DND-41 (cell line): ENCODE measurements around the gene GFOD2.

Experiments
- ATAC-seq: fragments of 200-7000 bp; cut with Tn5 transposase; 3 replicates; pipeline ENCODE4 v1.9.1; 2021; ENCODE audit warnings: low read depth; ENCODE audit not compliant: insufficient read depth
- DNase-seq: peaks from one replicate; pipeline ENCODE4 v3.0.0-alpha.2; 2020
- H2AFZ ChIP-seq: 2 replicates; pipeline ENCODE4 v1.6.0; 2012; ENCODE audit warnings: low read depth, low read length
- H3K27ac ChIP-seq: 2 replicates; pipeline ENCODE4 v1.5.1; 2012; ENCODE audit warnings: low read length, inconsistent platforms
- H3K27me3 ChIP-seq: fragments of 200-600 bp; sonication (generic); 2 replicates; pipeline ENCODE4 v1.6.0; 2012; ENCODE audit warnings: low read length, mild to moderate bottlenecking, inconsistent platforms; ENCODE audit not compliant: insufficient read depth, poor library complexity
- H3K36me3 ChIP-seq: 2 replicates; pipeline ENCODE4 v1.5.1; 2012; ENCODE audit warnings: low read length, inconsistent platforms; ENCODE audit not compliant: insufficient read depth
- H3K4me1 ChIP-seq: 2 replicates; pipeline ENCODE4 v1.5.1; 2012; ENCODE audit warnings: mild to moderate bottlenecking, low read length; ENCODE audit not compliant: insufficient read depth
- H3K4me2 ChIP-seq: 2 replicates; pipeline ENCODE4 v1.6.0; 2012; ENCODE audit warnings: mild to moderate bottlenecking, moderate library complexity, low read length, inconsistent platforms; ENCODE audit not compliant: insufficient read depth
- H3K4me3 ChIP-seq, 2 experiments: fragments of 200-600 bp in 1 of 2; shearing (Covaris generic) in 1 of 2; 2 replicates each; pipeline ENCODE4 v1.5.1; 2012 to 2016; ENCODE audit warnings: inconsistent platforms in 2 of 2, low read length in 2 of 2, mild to moderate bottlenecking in 2 of 2, low read depth in 1 of 2, moderate library complexity in 1 of 2
- H3K79me2 ChIP-seq: 2 replicates; pipeline ENCODE4 v1.6.0; 2012; ENCODE audit warnings: low read length, inconsistent platforms; ENCODE audit not compliant: insufficient read depth
- H3K9ac ChIP-seq: 2 replicates; pipeline ENCODE4 v1.6.0; 2012; ENCODE audit warnings: low read depth, mild to moderate bottlenecking, inconsistent platforms, low read length, moderate library complexity
- H3K9me3 ChIP-seq: 2 replicates; pipeline ENCODE4 v1.5.1; 2012; ENCODE audit warnings: low read length, moderate library complexity, mild to moderate bottlenecking, inconsistent platforms; ENCODE audit not compliant: insufficient read depth, severe bottlenecking
- H4K20me1 ChIP-seq: 2 replicates; pipeline ENCODE4 v1.6.0; 2012; ENCODE audit warnings: low read length; ENCODE audit not compliant: insufficient read depth
- EZH2 ChIP-seq: IDR thresholded peaks from 3 replicates; pipeline ENCODE4 v1.6.1; 2012; ENCODE audit warnings: borderline replicate concordance, low read depth, mild to moderate bottlenecking, moderate library complexity, low read length, inconsistent platforms; ENCODE audit not compliant: severe bottlenecking
- TF ChIP-seq, protein P1 (sequence below): IDR thresholded peaks from 2 replicates; pipeline ENCODE4 v1.5.1; 2012; ENCODE audit warnings: borderline replicate concordance, low read length, moderate library complexity, mild to moderate bottlenecking; ENCODE audit not compliant: poor library complexity, severe bottlenecking; ENCODE audit errors: extremely low read depth

Gene GFOD2

DNA sequence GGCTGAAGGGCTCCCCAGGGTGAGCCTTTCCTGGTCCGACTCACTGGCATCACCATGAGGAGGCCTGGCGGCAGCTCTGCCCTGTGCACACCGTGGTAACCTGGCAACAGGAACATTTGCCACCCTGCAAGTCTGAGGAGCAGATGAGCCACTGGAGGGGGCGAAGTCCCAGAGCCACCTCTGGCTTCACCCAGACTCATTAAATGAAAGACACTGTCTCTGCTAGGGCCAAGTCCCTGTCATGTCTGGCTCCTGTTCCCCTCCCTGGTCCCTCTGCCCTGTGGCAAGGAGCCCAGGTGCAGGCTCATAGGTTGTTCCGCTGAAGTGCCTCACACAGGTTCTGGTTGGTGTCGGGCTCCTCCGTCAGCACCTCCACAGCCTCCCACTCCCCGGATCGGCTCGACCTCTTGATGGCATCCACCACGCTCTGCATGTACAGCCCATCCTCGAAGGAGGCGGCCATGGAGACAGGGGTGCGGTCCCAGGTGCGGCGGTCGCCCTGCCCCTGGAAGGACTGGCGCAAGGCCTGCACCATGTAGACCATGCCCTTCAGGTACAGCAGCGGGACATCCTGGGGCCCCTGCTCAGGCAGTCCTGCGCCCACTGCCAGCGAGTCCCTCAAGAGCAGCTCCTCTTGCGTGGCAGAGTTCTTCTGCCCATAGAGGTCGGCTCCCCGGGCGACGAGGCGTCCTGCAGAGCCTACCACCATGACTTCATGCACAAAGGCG lies 44.1 kb downstream of the GFOD2 start:
- TF ChIP-seq, protein P1, sequence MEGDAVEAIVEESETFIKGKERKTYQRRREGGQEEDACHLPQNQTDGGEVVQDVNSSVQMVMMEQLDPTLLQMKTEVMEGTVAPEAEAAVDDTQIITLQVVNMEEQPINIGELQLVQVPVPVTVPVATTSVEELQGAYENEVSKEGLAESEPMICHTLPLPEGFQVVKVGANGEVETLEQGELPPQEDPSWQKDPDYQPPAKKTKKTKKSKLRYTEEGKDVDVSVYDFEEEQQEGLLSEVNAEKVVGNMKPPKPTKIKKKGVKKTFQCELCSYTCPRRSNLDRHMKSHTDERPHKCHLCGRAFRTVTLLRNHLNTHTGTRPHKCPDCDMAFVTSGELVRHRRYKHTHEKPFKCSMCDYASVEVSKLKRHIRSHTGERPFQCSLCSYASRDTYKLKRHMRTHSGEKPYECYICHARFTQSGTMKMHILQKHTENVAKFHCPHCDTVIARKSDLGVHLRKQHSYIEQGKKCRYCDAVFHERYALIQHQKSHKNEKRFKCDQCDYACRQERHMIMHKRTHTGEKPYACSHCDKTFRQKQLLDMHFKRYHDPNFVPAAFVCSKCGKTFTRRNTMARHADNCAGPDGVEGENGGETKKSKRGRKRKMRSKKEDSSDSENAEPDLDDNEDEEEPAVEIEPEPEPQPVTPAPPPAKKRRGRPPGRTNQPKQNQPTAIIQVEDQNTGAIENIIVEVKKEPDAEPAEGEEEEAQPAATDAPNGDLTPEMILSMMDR, result no peak
- no peak for TF ChIP-seq EZH2
- DNase-seq (no peak), ATAC-seq (no peak)
- no peak overlapping the region for H3K4me3 ChIP-seq
- no peaks in the 10 kb centered on the region for H3K27me3 ChIP-seq
- H3K79me2 ChIP-seq, result no peaks in the 10 kb centered on the region
- H2AFZ ChIP-seq, result no peak overlapping the region
- H4K20me1 ChIP-seq, result no peaks in the 10 kb centered on the region; the same call in 1 of the 2 replicates
- peaks cover 21% of the 10 kb centered on the region; the same call in 1 of the 2 replicates for H3K36me3 ChIP-seq
- H3K9ac ChIP-seq, result no peak overlapping the region
- H3K27ac ChIP-seq, result no peak overlapping the region
- no peaks in the 10 kb centered on the region for H3K9me3 ChIP-seq
- no peak overlapping the region for H3K4me2 ChIP-seq
- no peaks in the 10 kb centered on the region for H3K4me1 ChIP-seq

DNA sequence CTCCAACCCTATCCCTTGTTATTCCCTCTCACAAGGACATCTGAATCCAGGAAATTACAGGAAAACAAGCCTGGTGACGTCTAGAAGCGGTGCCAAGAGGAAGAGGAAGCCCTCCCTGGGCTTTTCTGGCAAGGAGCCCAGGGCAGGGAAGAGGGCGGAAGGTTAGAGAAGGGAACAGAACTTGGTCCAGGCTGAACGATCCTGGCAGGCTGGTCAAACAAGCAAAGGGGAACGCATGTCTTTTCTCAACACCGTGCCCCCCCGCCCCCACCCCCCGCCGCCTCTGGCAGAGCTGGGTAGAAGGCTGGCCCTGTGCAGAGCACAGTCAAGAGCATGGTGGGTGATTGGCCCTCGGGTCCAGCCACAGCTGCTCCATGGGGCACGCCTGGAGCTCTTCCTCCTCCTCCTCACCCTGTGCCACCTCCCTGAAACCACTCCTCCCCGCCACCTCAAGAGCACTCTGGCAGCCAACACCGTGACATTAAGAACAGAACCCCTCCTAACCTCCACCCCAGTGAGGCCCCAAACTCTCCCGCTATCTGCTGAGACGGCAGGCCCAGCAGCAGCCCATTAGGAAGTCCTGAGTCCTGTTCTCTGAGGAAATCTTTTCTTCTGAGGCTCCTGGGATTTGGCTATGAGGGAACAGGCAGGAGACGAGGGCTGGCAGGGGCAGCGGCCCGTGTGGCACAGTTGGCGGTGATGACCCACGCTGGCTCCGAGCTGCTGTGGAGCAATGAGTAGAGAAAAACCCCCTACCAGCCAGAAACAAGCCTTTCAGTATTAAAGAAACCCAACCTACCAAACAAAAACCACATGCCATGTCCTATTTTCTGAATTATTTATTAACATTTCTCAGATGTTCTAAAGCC lies 45.2 kb downstream of the GFOD2 start:
- Histone ChIP-seq H3K27me3 (no peaks in the 10 kb centered on the region), H3K9me3 (no peaks in the 10 kb centered on the region), H2AFZ (no peak overlapping the region), H3K4me2 (no peak overlapping the region), H3K4me3 (no peak overlapping the region), H3K36me3 (peaks cover 21% of the 10 kb centered on the region; the same call in 1 of the 2 replicates), H4K20me1 (no peaks in the 10 kb centered on the region; the same call in 1 of the 2 replicates), H3K9ac (no peak overlapping the region), H3K79me2 (no peaks in the 10 kb centered on the region), H3K4me1 (no peaks in the 10 kb centered on the region), H3K27ac (no peak overlapping the region)
- TF ChIP-seq, protein P1, result no peak
- no peak for TF ChIP-seq EZH2
- no peak for ATAC-seq
- DNase-seq, result no peak

DNA sequence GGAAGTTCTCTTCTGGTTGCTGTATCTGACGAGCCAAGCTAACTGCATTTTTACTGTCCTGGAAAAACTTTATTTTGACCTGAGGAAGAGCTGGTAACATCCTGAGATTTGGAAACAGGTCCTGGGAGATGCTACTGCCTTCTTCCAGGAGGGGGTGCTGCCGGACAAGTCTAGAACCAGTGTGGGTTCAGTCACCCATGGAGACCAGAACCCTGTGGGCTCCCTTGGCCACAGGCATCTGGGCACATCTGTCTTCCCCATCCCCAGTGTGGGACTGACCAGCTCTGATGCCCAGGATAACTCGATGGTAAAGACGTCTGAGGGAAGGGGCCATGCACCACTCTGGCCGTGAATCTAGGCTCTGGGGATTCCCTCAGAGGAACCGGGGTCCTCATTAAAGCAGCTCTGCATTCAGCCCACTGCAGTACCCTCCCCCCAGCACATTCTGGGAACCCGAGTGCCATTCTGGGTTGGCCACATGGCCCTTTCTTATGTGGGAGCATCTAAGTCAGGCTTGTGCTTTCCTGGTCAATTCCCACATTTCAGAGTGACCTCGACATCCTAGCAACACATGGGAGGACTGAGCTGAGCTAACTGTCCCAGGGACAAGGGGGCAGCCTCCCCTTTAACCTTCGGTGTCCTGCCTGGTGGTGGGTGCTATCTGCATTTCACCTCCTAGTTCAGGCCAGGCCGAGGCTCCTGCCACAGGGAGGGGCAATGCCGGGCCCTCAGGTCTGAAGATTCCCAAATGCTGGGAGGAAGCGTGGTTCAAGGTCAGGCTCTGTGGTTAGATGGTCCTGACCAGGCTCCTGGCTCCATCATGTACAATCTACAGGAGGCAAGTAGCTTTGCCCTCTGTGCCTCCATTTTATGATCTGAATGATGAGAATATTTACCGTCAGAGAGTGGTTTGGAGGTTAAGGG lies 46.1 kb downstream of the GFOD2 start:
- H4K20me1 ChIP-seq, result no peaks in the 10 kb centered on the region; the same call in 1 of the 2 replicates
- peaks cover under 1% of the 10 kb centered on the region; the same call in 1 of the 2 replicates for H3K4me1 ChIP-seq
- H3K79me2 ChIP-seq, result no peaks in the 10 kb centered on the region
- TF ChIP-seq, protein P1, result peak; percentile 73
- no peak for TF ChIP-seq EZH2
- no peaks in the 10 kb centered on the region for H3K9me3 ChIP-seq
- no peak overlapping the region for H3K9ac ChIP-seq
- H3K36me3 ChIP-seq, result peaks cover 21% of the 10 kb centered on the region; the same call in 1 of the 2 replicates
- no peak overlapping the region for H3K4me3 ChIP-seq
- no peak overlapping the region for H2AFZ ChIP-seq
- H3K27me3 ChIP-seq, result no peaks in the 10 kb centered on the region
- peak; percentile 50 for DNase-seq
- ATAC-seq, result peak; percentile 39; the same call in 2 of the 3 replicates
- no peak overlapping the region for H3K27ac ChIP-seq
- no peak overlapping the region for H3K4me2 ChIP-seq
